GM19023 (cell line): ENCODE data around the gene MTO1.
"Not testable (repeated sequence)": the region's sequence is repeated elsewhere in the genome, so short reads cannot be mapped to it uniquely, and the experiment has no call there.

Source experiments
- ATAC-seq: cut with Tn5 transposase; IDR thresholded peaks from one replicate; pipeline ENCODE4 v1.9.1; 2021; ENCODE audit warnings: mild to moderate bottlenecking, moderate library complexity; ENCODE audit not compliant: unreplicated experiment

Gene MTO1

DNA sequence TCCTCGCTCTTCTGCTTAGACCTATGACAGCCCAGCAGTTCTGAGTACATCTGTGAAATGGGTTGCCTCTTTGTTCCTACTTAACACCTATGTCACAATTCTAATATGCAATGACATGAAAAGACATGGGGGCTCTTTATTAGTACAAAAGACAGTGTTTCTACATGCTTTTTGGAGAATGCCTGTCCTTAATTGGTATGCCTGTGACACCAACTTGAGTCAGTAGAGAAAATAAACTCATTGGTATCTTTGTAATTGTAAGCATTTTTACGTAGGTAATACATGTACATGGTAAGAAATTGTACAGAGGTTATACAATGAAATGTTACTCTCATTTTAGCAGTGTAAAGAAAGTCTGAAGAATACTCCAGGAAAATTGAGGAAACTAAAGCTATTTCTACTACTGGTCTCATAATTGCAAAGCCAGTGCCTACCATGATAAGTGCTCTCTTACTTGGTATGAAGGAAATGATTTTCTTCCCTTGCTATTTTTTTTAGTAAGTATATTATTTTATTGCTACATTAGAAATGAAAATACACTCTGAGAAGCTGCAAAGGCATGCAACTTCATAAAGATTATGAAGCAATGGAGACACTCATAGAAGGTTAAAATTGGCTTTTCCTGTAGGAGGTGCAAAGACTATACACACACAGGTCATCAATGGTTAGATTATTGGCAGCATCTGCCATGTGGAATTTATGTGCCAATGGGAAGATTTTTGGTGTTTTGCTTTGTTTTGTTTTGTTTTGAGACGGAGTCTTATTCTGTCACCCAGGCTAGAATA lies 64.2 kb downstream of the MTO1 start:
- no peak for ATAC-seq

DNA sequence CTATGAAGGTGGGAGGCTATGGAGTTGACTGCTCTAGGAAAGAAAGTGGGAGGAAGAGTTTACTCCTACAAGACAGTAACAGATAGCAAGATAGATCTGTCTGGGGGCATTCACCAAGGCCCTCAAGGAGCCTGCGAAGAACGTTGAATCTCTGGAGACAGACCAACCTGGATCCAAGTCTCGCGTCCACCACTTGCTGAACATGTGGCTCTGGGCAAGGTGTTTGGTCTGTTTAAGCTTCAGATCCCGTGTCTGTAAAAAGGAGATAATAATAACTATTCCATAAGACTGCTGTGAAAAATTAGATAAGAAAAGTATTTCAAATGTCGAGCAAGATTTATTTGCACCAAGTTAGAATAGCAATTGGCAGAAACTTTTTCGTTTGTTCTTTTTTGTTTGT lies 67.4 kb downstream of the MTO1 start:
- ATAC-seq = no peak

DNA sequence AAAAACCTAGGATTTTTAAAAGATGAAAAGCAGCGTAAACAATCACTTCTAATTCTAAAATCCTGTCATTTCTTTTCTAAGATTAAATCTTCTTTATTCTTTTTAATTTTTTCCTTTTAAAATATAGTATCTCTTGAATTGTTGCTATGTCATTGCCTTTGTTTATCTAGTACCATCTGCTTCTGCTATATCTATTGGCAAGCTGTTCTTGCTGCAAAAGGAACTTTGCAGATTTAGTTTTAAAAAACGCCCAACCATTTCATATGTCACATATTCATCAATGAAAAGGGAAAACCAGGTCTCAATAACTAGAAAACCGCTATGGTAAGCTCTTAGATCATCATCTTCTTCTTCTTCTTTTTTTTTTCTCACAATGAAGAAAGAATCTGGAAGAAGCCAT lies 70.8 kb downstream of the MTO1 start:
- no peak for ATAC-seq

DNA sequence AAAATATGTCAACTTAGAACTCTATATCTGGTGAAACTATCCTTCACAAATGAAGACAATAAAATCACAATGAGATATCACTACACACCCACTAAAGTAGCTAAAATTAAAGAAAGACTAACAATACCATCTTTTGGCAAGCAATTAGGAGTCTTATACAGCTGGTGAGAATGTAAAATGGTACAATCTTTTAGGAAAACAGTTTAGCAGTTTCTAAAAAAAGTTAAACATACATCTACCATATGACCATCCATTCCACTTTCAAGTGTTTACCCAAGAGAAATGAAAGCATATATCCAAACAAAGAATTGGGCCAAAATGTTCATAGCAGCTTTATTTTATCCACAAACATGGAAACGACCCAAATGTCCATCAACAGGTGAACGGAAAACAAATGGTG lies 73.1 kb downstream of the MTO1 start:
- ATAC-seq = no peak

DNA sequence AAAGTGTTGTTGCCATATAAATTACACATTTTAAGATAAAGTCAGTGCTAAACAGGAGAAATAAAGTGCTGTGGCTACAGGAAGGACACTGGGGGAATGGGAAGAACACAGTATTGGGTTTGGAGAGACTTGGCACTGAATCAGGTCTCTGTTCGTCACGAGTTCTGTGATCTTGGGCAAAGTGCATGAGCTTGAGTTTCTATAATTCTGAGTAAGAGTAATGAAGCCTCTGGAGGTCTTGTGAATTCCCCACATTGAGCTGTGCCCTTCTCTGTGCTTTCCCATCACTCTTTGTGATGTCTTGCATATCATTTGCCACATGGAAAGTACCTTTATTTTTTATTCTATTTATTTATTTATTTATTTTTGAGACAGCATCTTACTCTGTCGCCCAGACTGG lies 76.1 kb downstream of the MTO1 start:
- no peak for ATAC-seq

DNA sequence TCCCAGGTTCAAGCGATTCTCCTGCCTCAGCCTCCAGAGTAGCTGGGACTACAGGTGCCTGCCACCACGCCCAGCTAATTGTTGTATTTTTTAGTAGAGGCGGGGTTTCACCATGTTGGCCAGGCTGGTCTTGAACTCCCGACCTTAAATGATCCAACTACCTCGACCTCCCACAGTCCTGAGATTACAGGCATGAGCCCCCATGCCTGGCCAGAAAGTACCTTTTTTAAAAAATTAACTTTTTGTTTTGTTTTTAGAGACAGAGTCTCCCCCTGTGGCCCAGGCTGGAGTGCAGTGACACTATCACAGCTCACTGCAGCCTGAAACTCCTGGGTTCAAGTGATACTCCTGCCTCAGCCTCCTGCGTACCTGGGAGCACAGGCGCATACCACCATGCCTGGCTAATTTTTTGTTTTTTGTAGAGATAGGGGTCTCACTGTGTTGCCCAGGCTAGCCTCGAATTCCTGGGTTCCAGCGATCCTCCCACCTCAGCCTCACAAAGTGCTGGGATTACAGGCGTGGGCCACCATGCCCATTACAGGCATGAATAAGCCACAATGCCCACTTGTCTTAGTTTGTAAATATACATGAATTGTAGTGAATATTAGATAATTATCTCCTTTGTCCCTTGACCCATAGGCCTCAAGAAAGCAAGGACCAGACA lies 76.7 kb downstream of the MTO1 start:
- ATAC-seq = no peak

DNA sequence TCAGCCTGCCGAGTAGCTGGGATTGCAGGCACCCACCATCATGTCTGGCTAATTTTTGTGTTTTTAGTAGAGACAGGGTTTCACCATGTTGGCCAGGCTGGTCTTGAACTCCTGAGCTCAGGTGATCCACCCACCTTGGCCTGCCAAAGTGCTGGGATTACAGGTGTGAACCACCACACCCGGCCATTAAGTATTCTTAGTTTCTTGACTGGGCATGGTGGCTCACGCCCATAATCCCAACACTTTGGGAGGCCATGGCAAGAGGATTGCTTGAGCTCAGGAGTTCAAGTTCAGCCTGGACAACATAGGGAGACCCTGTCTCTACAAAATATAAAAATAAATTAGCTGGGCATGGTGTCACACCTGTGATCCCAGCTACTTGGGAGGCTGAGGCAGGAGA lies 80.9 kb downstream of the MTO1 start:
- ATAC-seq = not testable (repeated sequence)

DNA sequence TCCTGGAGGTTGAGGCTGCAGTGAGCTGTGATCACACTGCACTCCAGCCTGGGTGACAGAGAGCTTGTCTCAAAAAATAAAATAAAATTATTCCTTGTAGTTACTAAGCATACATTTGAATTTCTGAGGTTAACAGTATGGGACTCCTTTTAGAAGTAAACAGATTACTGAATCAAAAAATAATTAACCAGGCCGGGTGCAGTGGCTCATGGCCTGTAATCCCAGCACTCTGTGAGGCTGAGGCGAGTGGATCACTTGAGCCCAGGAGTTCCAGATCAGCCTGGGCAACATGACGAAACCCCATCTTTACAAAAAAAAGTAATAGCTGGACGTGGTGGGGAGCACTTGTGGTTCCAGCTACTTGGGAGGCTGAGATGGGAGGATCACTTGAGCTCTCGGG lies 81.4 kb downstream of the MTO1 start:
- ATAC-seq = no peak

DNA sequence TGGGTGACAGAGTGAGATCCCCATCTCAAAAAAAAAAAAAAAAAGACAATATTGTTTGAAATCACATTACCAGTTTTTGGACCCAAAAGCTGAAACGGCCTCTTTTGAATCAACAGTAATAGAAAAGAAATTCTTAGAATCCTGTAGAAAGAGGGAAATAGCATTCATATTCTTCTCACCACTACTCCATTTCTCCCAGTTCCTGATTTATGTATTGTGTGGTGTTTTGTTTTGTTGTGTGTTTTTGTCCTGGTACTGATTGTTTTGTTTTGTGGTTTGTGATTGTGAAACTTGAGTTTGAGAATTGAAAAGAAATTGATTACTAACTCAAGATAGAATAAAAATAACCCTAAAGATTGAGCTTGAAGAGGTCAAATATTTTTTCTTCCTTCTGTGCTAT lies 85.5 kb downstream of the MTO1 start:
- no peak for ATAC-seq

DNA sequence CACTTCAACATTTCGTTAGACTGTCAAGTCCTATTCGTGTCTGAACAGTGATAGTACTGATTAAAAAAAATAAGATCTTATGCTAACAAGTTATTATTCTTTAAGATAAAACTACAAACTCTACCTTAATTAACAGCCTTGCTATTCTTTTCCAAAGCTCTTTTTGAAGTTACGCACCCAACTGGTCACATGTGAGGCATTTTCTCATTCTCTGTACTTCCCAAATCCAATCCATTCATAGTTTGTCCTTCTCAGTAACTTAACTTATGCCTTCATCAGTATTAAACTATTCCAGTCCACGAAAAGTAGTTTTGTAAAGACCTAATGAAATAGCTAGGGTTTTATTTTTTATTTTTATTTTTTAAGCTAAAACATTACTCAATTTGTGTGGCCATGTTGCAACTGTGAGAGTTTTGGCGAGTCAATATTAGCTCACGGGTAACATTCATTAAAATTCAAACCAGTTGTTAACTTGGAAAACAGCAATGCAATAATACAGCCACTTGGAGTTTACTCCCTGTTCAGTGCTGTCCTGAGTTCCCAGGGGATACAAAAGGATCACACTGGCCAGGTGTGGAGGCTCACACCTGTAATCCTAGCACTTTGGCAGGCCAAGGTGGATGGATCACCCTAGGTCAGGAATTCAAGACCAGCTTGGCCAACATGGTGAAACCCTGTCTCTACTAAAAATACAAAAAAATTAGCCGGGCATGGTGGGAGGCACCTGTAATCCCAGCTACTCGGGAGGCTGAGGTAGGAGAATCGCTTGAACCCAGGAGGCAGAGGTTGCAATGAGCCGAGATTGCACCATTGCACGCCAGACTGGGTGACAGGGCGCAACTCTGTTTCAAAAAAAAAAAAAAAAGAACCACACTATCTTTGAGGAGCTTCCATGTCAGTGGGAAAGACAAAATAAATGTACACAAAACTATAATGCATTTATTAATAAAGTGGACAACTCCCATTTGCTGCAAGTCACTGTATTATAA lies 87.2 kb downstream of the MTO1 start:
- no peak for ATAC-seq

DNA sequence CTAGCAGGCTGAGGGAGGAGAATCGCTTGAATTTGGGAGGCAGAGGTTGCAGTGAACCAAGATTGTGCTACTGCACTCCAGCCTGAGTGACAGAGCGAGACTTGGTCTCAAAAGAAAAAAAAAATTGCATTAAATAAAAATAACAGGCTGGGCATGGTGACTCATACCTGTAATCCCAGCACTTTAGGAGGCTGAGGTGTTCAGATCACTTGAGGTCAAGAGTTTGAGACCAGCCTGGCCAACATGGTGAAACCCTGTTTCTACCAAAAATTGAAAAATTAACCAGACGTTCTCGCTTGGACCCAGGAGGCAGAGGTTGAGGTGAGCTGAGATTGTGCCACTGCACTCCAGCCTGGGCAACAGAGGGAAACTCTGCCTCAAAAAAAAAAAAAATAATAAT lies 89.6 kb downstream of the MTO1 start:
- not testable (repeated sequence) for ATAC-seq

DNA sequence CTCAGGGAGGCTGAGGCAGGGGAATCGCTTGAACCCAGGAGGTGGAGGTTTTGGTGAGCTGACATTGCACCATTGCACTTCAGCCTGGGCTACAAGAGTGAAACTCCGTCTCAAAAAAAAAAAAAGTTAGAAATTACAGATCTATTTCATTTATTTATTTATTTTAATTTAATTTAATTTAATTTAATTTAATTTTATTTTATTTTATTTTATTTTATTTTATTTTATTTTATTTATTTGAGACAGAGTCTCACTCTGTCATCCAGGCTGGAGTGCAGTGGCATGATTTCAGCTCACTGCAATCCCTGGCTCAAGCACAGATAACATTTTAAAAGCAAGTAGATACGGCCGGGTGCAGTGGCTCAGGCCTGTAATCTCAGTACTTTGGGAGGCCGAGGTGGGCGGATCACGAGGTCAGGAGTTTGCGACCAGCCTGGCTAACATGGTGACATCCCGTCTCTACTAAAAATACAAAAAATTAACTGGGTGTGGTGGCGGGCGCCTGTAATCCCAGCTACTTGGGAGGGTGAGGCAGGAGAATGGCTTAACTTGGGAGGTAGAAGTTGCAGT lies 93.9 kb downstream of the MTO1 start:
- ATAC-seq = not testable (repeated sequence)

DNA sequence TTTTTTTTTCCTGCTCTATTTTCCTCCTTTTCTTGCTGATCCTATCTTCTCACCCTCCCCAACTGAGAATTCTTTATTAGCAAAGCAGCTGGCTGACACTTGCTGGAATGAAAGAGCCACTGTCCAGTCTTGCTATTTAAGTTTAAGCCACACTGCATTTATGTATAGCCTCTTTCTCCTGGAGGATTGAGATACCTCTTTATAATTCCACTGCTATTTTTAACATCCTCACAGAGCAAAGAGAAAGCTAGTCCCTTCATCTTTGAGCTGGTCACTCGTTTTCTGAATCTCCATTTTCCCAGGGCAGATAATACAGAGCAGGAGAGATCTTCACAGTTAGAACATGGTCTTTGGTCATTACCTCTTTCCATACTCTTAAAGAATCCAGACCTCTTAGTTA lies 95.3 kb downstream of the MTO1 start:
- ATAC-seq = no peak
